Thyroid gland (tissue), 4 donors: Measurements from ENCODE around the gene XYLB. TPM values are rescaled to one million over a fixed set of nuclear protein-coding genes. Genes with fewer than 3 reads are reported as not detected.

Experiments
- DNase-seq, 2 donors: peaks; one replicate each; pipeline ENCODE4 v3.0.0-alpha.2; 2019
- H3K27ac ChIP-seq, 3 donors: fragments of 200-600 bp; sonication (generic); 1 replicate in 2 of 3; 2 replicates in 1 of 3; pipeline ENCODE4 v1.5.1; 2016 to 2019; ENCODE audit warnings: mild to moderate bottlenecking in 1 of 3, moderate library complexity in 1 of 3
- H3K27me3 ChIP-seq: fragments of 200-600 bp; sonication (generic); one replicate; pipeline ENCODE4 v1.5.1; 2019
- H3K36me3 ChIP-seq, 2 donors: fragments of 200-600 bp; sonication (generic); one replicate each; pipeline ENCODE4 v1.5.1; 2016 to 2019
- H3K4me1 ChIP-seq, 2 donors: fragments of 200-600 bp; sonication (generic); one replicate each; pipeline ENCODE4 v1.5.1; 2017 to 2019
- H3K4me3 ChIP-seq, 3 donors: fragments of 200-600 bp; sonication (generic); replicated peaks in 1 of 3; 1 replicate in 2 of 3; 2 replicates in 1 of 3; pipeline ENCODE4 v1.5.1; 2016; ENCODE audit warnings: mild to moderate bottlenecking in 1 of 3
- H3K9me3 ChIP-seq: fragments of 200-600 bp; sonication (generic); one replicate; pipeline ENCODE4 v1.5.1; 2017
- POLR2A ChIP-seq, 2 donors: fragments of 450-650 bp; IDR thresholded peaks; one replicate each; pipeline ENCODE4 v1.6.1; 2017; ENCODE audit warnings: antibody characterized with exemption in 2 of 2, mild to moderate bottlenecking in 2 of 2, moderate library complexity in 1 of 2
- WGBS, 2 donors: methylation state at CpG; one replicate each; pipeline ENCODE4 v1.1.5; 2017; 5-methylcytosine and 5-hydroxymethylcytosine counted together
- intact Hi-C: fragments of 100-400 bp; cut with DNase I; formaldehyde crosslinking; loops from one replicate; pipeline ENCODE4 v1.15.1; 2023
- total RNA-seq, 4 donors: library from RNA; depleted of rRNA; stranded (reverse); fragments of >200 nt; gene quantifications; one replicate each; pipeline ENCODE4 v1.2.3, GENCODE V29; 2016
- TF ChIP-seq, protein P1 (sequence below), 6 experiments: fragments of 200-600 bp in 3 of 6; fragments of 450-650 bp in 3 of 6; sonication (generic) in 3 of 6; IDR thresholded peaks; one replicate each; pipeline ENCODE4 v1.5.1; 2016 to 2019; ENCODE audit warnings: antibody characterized with exemption in 6 of 6, mild to moderate bottlenecking in 2 of 6, inconsistent platforms in 1 of 6, moderate library complexity in 1 of 6

Gene XYLB
- total RNA-seq, 4 donors from 2014 or later, result 0.78 to 1.7 (median 1.1) TPM

- H3K9me3 ChIP-seq, result no peaks in the 10 kb centered on the region
- DNase-seq, result no peak
- no peak overlapping the region for H3K27ac ChIP-seq
- no peaks in the 10 kb centered on the region for H3K4me1 ChIP-seq
- TF ChIP-seq POLR2A (IDR thresholded peaks at IDR 0.05), result no peak
- TF ChIP-seq, protein P1, sequence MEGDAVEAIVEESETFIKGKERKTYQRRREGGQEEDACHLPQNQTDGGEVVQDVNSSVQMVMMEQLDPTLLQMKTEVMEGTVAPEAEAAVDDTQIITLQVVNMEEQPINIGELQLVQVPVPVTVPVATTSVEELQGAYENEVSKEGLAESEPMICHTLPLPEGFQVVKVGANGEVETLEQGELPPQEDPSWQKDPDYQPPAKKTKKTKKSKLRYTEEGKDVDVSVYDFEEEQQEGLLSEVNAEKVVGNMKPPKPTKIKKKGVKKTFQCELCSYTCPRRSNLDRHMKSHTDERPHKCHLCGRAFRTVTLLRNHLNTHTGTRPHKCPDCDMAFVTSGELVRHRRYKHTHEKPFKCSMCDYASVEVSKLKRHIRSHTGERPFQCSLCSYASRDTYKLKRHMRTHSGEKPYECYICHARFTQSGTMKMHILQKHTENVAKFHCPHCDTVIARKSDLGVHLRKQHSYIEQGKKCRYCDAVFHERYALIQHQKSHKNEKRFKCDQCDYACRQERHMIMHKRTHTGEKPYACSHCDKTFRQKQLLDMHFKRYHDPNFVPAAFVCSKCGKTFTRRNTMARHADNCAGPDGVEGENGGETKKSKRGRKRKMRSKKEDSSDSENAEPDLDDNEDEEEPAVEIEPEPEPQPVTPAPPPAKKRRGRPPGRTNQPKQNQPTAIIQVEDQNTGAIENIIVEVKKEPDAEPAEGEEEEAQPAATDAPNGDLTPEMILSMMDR (IDR thresholded peaks at IDR 0.05), result no peak
- intact Hi-C loops, result no loop called here
- H3K36me3 ChIP-seq, result no peaks in the 10 kb centered on the region
- WGBS, 2 donors, result 89 to 92% methylated on average over 4 of the region's 4 CpGs
- H3K4me3 ChIP-seq, result no peak overlapping the region
- no peaks in the 10 kb centered on the region for H3K27me3 ChIP-seq
These were observed 6.6 kb downstream of the XYLB start for GRCh38 chr3:38353151-38353550.

GRCh38 chr3:38354588-38355330, 8.2 kb downstream of the XYLB start:
- Histone ChIP-seq H3K9me3 (no peaks in the 10 kb centered on the region), H3K4me1 (no peaks in the 10 kb centered on the region), H3K27me3 (no peaks in the 10 kb centered on the region), H3K36me3 (no peaks in the 10 kb centered on the region), H3K4me3 (no peak overlapping the region), H3K27ac (no peak overlapping the region)
- WGBS, 2 donors, result 78 to 83% methylated on average over 4 of the region's 4 CpGs
- TF ChIP-seq, protein P1 (IDR thresholded peaks at IDR 0.05), result no peak
- TF ChIP-seq POLR2A (IDR thresholded peaks at IDR 0.05), result no peak
- intact Hi-C loops, result no loop called here
- DNase-seq, result peak; percentile 9 to 12

DNA sequence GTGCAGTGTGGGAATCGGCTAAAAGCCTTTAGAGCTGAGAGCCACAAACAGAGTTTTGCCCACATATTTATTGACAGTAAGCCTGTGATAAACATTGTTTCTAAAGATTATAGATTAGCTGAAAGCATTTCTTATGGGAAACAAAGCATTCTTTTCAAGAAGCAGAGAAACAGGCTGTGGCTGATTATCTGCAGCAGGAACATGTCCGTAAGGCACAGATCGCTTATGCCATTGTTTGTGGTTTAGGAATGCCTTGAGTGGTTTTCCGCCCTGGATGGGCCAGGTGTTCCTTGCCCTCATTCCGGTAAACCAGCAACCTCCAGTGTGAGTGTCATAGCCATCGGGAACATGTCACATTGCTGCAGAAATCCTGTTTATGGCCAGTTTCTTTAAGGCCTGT, 12.5 kb downstream of the XYLB start:
- H3K4me3 ChIP-seq, result no peak overlapping the region
- no peak for DNase-seq
- H3K36me3 ChIP-seq, result no peaks in the 10 kb centered on the region
- no peak overlapping the region for H3K27ac ChIP-seq
- no peaks in the 10 kb centered on the region for H3K27me3 ChIP-seq
- no peaks in the 10 kb centered on the region for H3K9me3 ChIP-seq
- 98 to 100% methylated on average over 6 of the region's 6 CpGs for WGBS, 2 donors
- intact Hi-C loops, result no loop called here
- H3K4me1 ChIP-seq, result no peaks in the 10 kb centered on the region
- TF ChIP-seq POLR2A (IDR thresholded peaks at IDR 0.05), result no peak
- TF ChIP-seq, protein P1 (IDR thresholded peaks at IDR 0.05), result no peak

DNA sequence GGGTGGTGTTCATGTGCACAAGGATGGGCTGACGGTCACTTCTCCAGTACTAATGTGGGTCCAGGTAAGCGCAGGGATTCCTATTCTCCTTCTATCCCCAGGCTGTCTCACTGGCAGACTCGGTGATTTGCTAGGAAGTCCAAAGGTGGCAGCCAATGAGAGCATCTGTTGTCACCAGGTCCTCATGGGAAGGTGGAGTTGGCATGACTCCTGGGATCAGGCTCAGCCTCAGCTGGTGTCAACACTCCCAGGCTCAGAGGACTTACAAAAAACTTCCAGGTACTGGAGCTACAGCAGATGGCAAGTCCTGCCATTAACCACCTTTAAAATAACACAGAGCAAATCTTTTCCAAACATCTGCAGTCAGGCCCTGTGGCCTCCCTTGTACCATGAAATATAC, 13.8 kb downstream of the XYLB start:
- Histone ChIP-seq H3K9me3 (no peaks in the 10 kb centered on the region), H3K27me3 (no peaks in the 10 kb centered on the region), H3K36me3 (no peaks in the 10 kb centered on the region), H3K27ac (no peak overlapping the region), H3K4me1 (no peaks in the 10 kb centered on the region), H3K4me3 (no peak overlapping the region)
- TF ChIP-seq, protein P1 (IDR thresholded peaks at IDR 0.05), result no peak
- no peak for TF ChIP-seq POLR2A (IDR thresholded peaks at IDR 0.05)
- WGBS, 2 donors, result 93 to 94% methylated on average over 3 of the region's 3 CpGs
- intact Hi-C loops, result no loop called here
- no peak for DNase-seq

DNA sequence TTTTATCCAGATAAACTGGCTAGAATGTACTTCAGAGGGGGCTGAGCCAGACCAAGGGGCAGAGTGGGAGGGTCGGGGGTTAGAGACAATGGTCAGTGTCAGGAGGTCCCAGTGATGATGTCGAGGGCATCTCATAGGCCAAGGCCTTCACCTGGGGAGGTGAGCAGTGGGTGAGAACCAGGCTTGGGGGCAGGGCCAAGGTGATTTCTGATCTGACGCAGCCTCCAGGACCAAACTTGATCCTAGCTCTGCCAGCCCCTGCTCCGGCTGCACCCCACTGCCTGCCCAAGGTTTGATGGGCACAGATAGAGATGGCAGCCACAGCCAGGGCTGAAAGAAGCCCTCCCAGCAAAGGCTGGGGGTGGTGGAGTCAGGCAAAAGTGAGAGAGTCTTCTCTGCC, 14.9 kb downstream of the XYLB start:
- TF ChIP-seq, protein P1 (IDR thresholded peaks at IDR 0.05), result no peak
- TF ChIP-seq POLR2A (IDR thresholded peaks at IDR 0.05), result no peak
- no peak overlapping the region for H3K27ac ChIP-seq
- intact Hi-C loops, result no loop called here
- DNase-seq, result no peak
- no peaks in the 10 kb centered on the region for H3K4me1 ChIP-seq
- H3K27me3 ChIP-seq, result no peaks in the 10 kb centered on the region
- no peaks in the 10 kb centered on the region for H3K9me3 ChIP-seq
- no peaks in the 10 kb centered on the region for H3K36me3 ChIP-seq
- no peak overlapping the region for H3K4me3 ChIP-seq
- WGBS, 2 donors, result 69 to 71% methylated on average over 4 of the region's 4 CpGs
